Mucosa of descending colon (tissue), 3 donors: ENCODE data around the gene DNAJC27. TPM values are rescaled to one million over a fixed set of nuclear protein-coding genes. Genes with fewer than 3 reads are reported as not detected.

Experiments
- total RNA-seq, 3 donors: library from RNA; stranded (reverse); fragmentation: NEBNext Ultra II Directional in 2 of 3; extraction: Animal tissue kit (Norgen Biotek cat#: 25700) in 2 of 3; gene quantifications; one replicate each; pipeline versions ENCODE4 v1.2.1 to v1.2.4, GENCODE V29; 2021 to 2023
- donor health status: DM: no; HTN: no; CAD: no; lungs with moderate emphysema.
- donor health status: DM: no; HTN: no; CAD: no.
- donor health status: DM: no; HTN: yes; CAD: no.

DNAJC27 gene
- total RNA-seq, 3 donors from 2014 or later = 4.9 to 11.0 (median 6.4) TPM

Other genes with a start within 250 kb of the DNAJC27 start
- 10 to 100 TPM; 19.6 to 43.4 (median 41.9) TPM for gene PTRHD1, start 178.6 kb downstream of the DNAJC27 start, total RNA-seq
- gene CENPO, start 178.5 kb downstream of the DNAJC27 start, total RNA-seq = 10 to 100 TPM in 2 of 3 donors, 1 to 10 TPM in 1; 6.0 to 15.7 (median 13.4) TPM
- gene ADCY3, start 51.7 kb downstream of the DNAJC27 start, total RNA-seq = 10 to 100 TPM; 24.9 to 30.4 (median 25.3) TPM
- gene EFR3B, start 70.1 kb upstream of the DNAJC27 start, total RNA-seq = 1 to 10 TPM; 1.0 to 2.8 (median 1.9) TPM
- 1 to 10 TPM in 1 of 3 donors, under 1 TPM in 2; 0.29 to 1.8 (median 0.31) TPM for gene POMC, start 196.6 kb upstream of the DNAJC27 start, total RNA-seq